Measurements from ENCODE around the gene REC114. TPM values are rescaled to one million over a fixed set of nuclear protein-coding genes. Genes with fewer than 3 reads are reported as not detected.

The REC114 gene
- polyA plus RNA-seq, 2 donors, result not detected

Other genes starting within 250 kb of the REC114 start
- not detected for gene HCN4, start 74.2 kb upstream of the REC114 start, polyA plus RNA-seq
- gene NPTN, start 190.2 kb downstream of the REC114 start, polyA plus RNA-seq, result 10 to 100 TPM; 30.0 to 82.0 TPM
- gene CD276, start 241.2 kb downstream of the REC114 start, polyA plus RNA-seq, result 10 to 100 TPM in 1 of 2 donors, 1 to 10 TPM in 1; 9.3 to 11.0 TPM

Data from esophagus (tissue), 2 donors.